IMR-90 (cell line): ENCODE measurements around the gene E2F4. TPM values are rescaled to one million over a fixed set of nuclear protein-coding genes. Genes with fewer than 3 reads are reported as not detected.

Experiments used
- ATAC-seq: fragments of 200-7000 bp; cut with Tn5 transposase; 2 replicates; pipeline ENCODE4 v1.9.1; 2020; ENCODE audit warnings: low read depth, mild to moderate bottlenecking, moderate library complexity
- BruUV-seq: library from RNA; stranded (reverse); fragments of 400-500 nt; replicated peaks from 2 replicates; lab custom pipeline; 2021; lab: Mats Ljungman, UMichigan
- CTCF ChIA-PET: fragments of 300-600 bp; formaldehyde crosslinking; extraction: SDS; loops from one replicate; lab custom pipeline; 2021; ENCODE audit warnings: antibody characterized with exemption; lab: Yijun Ruan, JAX
- POLR2A ChIA-PET: fragments of 300-600 bp; sonication (Branson Sonifier 250); formaldehyde crosslinking; loops from one replicate; lab custom pipeline; 2022; ENCODE audit warnings: antibody characterized with exemption; ENCODE audit not compliant: unreplicated experiment; lab: Charles Lee
- DNase-seq: peaks from one replicate; pipeline ENCODE4 v3.0.0; 2013
- H2AFZ ChIP-seq: replicated peaks from 2 replicates; pipeline ENCODE3; 2013; ENCODE audit warnings: low read length, mild to moderate bottlenecking; ENCODE audit not compliant: poor library complexity
- H2AK5ac ChIP-seq: 2 replicates; pipeline ENCODE4 v1.6.1; 2013; ENCODE audit warnings: low read depth, low read length, inconsistent platforms
- H2AK9ac ChIP-seq: replicated peaks from 2 replicates; pipeline ENCODE3; 2013; ENCODE audit warnings: mild to moderate bottlenecking, low read depth, low read length, moderate library complexity; ENCODE audit not compliant: poor library complexity
- H2BK120ac ChIP-seq: 2 replicates; pipeline ENCODE4 v1.6.1; 2013; ENCODE audit warnings: low read depth, low read length, inconsistent platforms
- H2BK15ac ChIP-seq: 3 replicates; pipeline ENCODE4 v1.6.1; 2013; ENCODE audit warnings: low read depth, low read length, inconsistent platforms
- H2BK20ac ChIP-seq: 2 replicates; pipeline ENCODE4 v1.6.1; 2013; ENCODE audit warnings: low read depth, mild to moderate bottlenecking, inconsistent platforms, low read length, moderate library complexity
- H2BK5ac ChIP-seq: 2 replicates; pipeline ENCODE4 v1.6.1; 2013; ENCODE audit warnings: mild to moderate bottlenecking, low read depth, low read length, inconsistent platforms; ENCODE audit not compliant: poor library complexity, severe bottlenecking
- H3K14ac ChIP-seq: replicated peaks from 2 replicates; pipeline ENCODE4 v1.6.1; 2013; ENCODE audit warnings: low read depth, low read length, inconsistent platforms
- H3K18ac ChIP-seq: 2 replicates; pipeline ENCODE4 v1.6.1; 2013; ENCODE audit warnings: low read depth, low read length, control low read depth
- H3K23ac ChIP-seq: 2 replicates; pipeline ENCODE4 v1.6.1; 2013; ENCODE audit warnings: low read depth, low read length, inconsistent platforms
- H3K27ac ChIP-seq: 2 replicates; pipeline ENCODE4 v1.5.1; 2013; ENCODE audit warnings: mild to moderate bottlenecking, control low read depth, low read length; ENCODE audit not compliant: insufficient read depth
- H3K27me3 ChIP-seq: 2 replicates; pipeline ENCODE4 v1.6.1; 2013; ENCODE audit warnings: low read length; ENCODE audit not compliant: control insufficient read depth, insufficient read depth
- H3K36me3 ChIP-seq: 2 replicates; pipeline ENCODE4 v1.6.1; 2013; ENCODE audit warnings: low read length, mixed read lengths; ENCODE audit not compliant: control insufficient read depth, insufficient read depth
- H3K4ac ChIP-seq: 2 replicates; pipeline ENCODE4 v1.6.1; 2013; ENCODE audit warnings: low read depth, low read length, inconsistent platforms
- H3K4me1 ChIP-seq: 2 replicates; pipeline ENCODE4 v1.6.1; 2013; ENCODE audit warnings: low read length, mixed read lengths; ENCODE audit not compliant: control insufficient read depth, insufficient read depth
- H3K4me2 ChIP-seq: 2 replicates; pipeline ENCODE4 v1.6.1; 2013; ENCODE audit warnings: low read depth, mild to moderate bottlenecking, control low read depth, low read length, moderate library complexity
- H3K4me3 ChIP-seq: 2 replicates; pipeline ENCODE4 v1.5.1; 2013; ENCODE audit warnings: low read depth, mild to moderate bottlenecking, control low read depth, low read length, moderate library complexity; ENCODE audit not compliant: insufficient read depth
- H3K56ac ChIP-seq: 2 replicates; pipeline ENCODE4 v1.6.1; 2013; ENCODE audit warnings: low read length, inconsistent platforms; ENCODE audit not compliant: insufficient read depth; ENCODE audit errors: extremely low read depth
- H3K79me1 ChIP-seq, 2 experiments: 2 replicates each; pipeline ENCODE4 v1.6.1; 2013; ENCODE audit warnings: low read length in 2 of 2, inconsistent platforms in 1 of 2, low read depth in 1 of 2
- H3K9ac ChIP-seq: 2 replicates; pipeline ENCODE4 v1.6.1; 2013; ENCODE audit warnings: low read depth, low read length, control low read depth
- H3K9me1 ChIP-seq: 2 replicates; pipeline ENCODE4 v1.6.1; 2013; ENCODE audit warnings: low read length, inconsistent platforms; ENCODE audit not compliant: insufficient read depth
- H3K9me3 ChIP-seq: 2 replicates; pipeline ENCODE4 v1.6.1; 2013; ENCODE audit warnings: low read length; ENCODE audit not compliant: control insufficient read depth, insufficient read depth
- H4K20me1 ChIP-seq: 2 replicates; pipeline ENCODE4 v1.6.1; 2013; ENCODE audit warnings: low read length, inconsistent platforms; ENCODE audit not compliant: insufficient read depth
- H4K5ac ChIP-seq: 2 replicates; pipeline ENCODE4 v1.6.1; 2013; ENCODE audit warnings: mild to moderate bottlenecking, low read depth, low read length, control low read depth
- H4K8ac ChIP-seq, 2 experiments: 2 replicates each; pipeline ENCODE4 v1.6.1; 2013; ENCODE audit warnings: low read depth in 2 of 2, low read length in 2 of 2, control low read depth in 1 of 2, inconsistent platforms in 1 of 2
- H4K91ac ChIP-seq: 2 replicates; pipeline ENCODE4 v1.6.1; 2013; ENCODE audit warnings: low read depth, low read length, inconsistent platforms; ENCODE audit not compliant: insufficient read depth
- BHLHE40 ChIP-seq: fragments of 150-350 bp; IDR thresholded peaks from 2 replicates; pipeline ENCODE4 v1.6.1; 2016; ENCODE audit warnings: mild to moderate bottlenecking, low read depth, low read length
- CEBPB ChIP-seq: IDR thresholded peaks from 2 replicates; pipeline ENCODE4 v1.6.1; 2012; ENCODE audit warnings: low read depth, low read length, improper control_type of control experiment
- CHD1 ChIP-seq: IDR thresholded peaks from 2 replicates; pipeline ENCODE4 v1.6.1; 2012; ENCODE audit warnings: low read depth, low read length, improper control_type of control experiment
- FOS ChIP-seq: fragments of 150-350 bp; IDR thresholded peaks from 2 replicates; pipeline ENCODE4 v1.6.1; 2016; ENCODE audit warnings: low read depth, low read length
- MAFK ChIP-seq: IDR thresholded peaks from 2 replicates; pipeline ENCODE4 v1.6.1; 2012; ENCODE audit warnings: low read depth, low read length, improper control_type of control experiment
- MAZ ChIP-seq: IDR thresholded peaks from 2 replicates; pipeline ENCODE4 v1.6.1; 2012; ENCODE audit warnings: low read depth, mild to moderate bottlenecking, low read length, improper control_type of control experiment, moderate library complexity, borderline replicate concordance
- MXI1 ChIP-seq: IDR thresholded peaks from 2 replicates; pipeline ENCODE4 v1.6.1; 2012; ENCODE audit warnings: low read depth, mild to moderate bottlenecking, low read length, moderate library complexity, borderline replicate concordance
- NFE2L2 ChIP-seq: fragments of 150-350 bp; IDR thresholded peaks from 2 replicates; pipeline ENCODE4 v1.6.1; 2016; ENCODE audit warnings: low read depth, mild to moderate bottlenecking, low read length
- POLR2A ChIP-seq: IDR thresholded peaks from 2 replicates; pipeline ENCODE4 v1.6.1; 2012; ENCODE audit warnings: mild to moderate bottlenecking, low read depth, low read length
- RAD21 ChIP-seq: IDR thresholded peaks from 2 replicates; pipeline ENCODE4 v1.6.1; 2012; ENCODE audit warnings: low read length, improper control_type of control experiment
- RCOR1 ChIP-seq: IDR thresholded peaks from 2 replicates; pipeline ENCODE4 v1.6.1; 2012; ENCODE audit warnings: mild to moderate bottlenecking, low read length, improper control_type of control experiment; ENCODE audit not compliant: insufficient replicate concordance
- RFX5 ChIP-seq: IDR thresholded peaks from 2 replicates; pipeline ENCODE4 v1.8.0; 2012; ENCODE audit warnings: low read depth, mild to moderate bottlenecking, low read length, moderate library complexity
- SMC3 ChIP-seq: fragments of 150-350 bp; IDR thresholded peaks from 2 replicates; pipeline ENCODE4 v1.6.1; 2016; ENCODE audit warnings: low read depth, mild to moderate bottlenecking, antibody characterized with exemption, low read length, moderate library complexity
- USF2 ChIP-seq: fragments of 150-350 bp; IDR thresholded peaks from 2 replicates; pipeline ENCODE4 v1.6.1; 2017; ENCODE audit warnings: mild to moderate bottlenecking, antibody characterized with exemption, low read length, low read depth
- dilution Hi-C: fragments of 300-500 bp; cut with HindIII; formaldehyde crosslinking; loops from one replicate; pipeline ENCODE4 v1.14.3; 2018; ENCODE audit warnings: low sequenced_read_pairs; ENCODE audit not compliant: unreplicated experiment
- in situ Hi-C: fragments of 300-500 bp; cut with MboI; formaldehyde crosslinking; loops from 3 replicates; pipeline ENCODE4 v1.14.3; 2019; ENCODE audit warnings: low sequenced_read_pairs, inconsistent platforms, mixed read lengths
- intact Hi-C: fragments of 100-400 bp; cut with micrococcal nuclease; formaldehyde crosslinking; loops from 2 replicates; pipeline ENCODE4 v1.10.0; 2022
- polyA plus RNA-seq, 3 experiments: library from polyadenylated mRNA; depleted of rRNA; stranded (reverse); fragments of >200 nt; gene quantifications; 2 replicates each; pipeline ENCODE4 v1.2.3, GENCODE V29; 2012; ENCODE audit warnings: low replicate concordance in 1 of 3
- total RNA-seq: library from RNA; depleted of rRNA; stranded (reverse); fragments of >200 nt; gene quantifications from 2 replicates; pipeline ENCODE4 v1.2.3, GENCODE V29; 2012
- TF ChIP-seq, protein P1 (sequence below): conservative IDR thresholded peaks from 2 replicates; pipeline ENCODE4 v1.5.1; 2012; ENCODE audit warnings: mild to moderate bottlenecking, low read depth, low read length, improper control_type of control experiment
- TF ChIP-seq, protein P2 (sequence below): fragments of 150-350 bp; IDR thresholded peaks from 2 replicates; pipeline ENCODE4 v1.6.1; 2016; ENCODE audit warnings: low read depth, mild to moderate bottlenecking, low read length, moderate library complexity, borderline replicate concordance

Gene E2F4
- total and polyA plus RNA-seq, 2 of the 4 experiments (the other 2 are of a cell fraction): 63.4 to 103 TPM

- Histone ChIP-seq H3K79me1 (peaks cover 0 to 4% of the 10 kb centered on the region in 2 experiments; a peak in 1 of 4 replicates), H2BK120ac (no peak overlapping the region), H2AFZ (no peak overlapping the region), H4K91ac (no peak overlapping the region), H2BK15ac (no peak overlapping the region), H4K5ac (no peak overlapping the region), H2BK5ac (no peak overlapping the region), H3K9me1 (peaks cover 13% of the 10 kb centered on the region), H3K4me3 (no peak overlapping the region), H3K4me1 (peaks cover 5% of the 10 kb centered on the region), H2BK20ac (no peak overlapping the region), H2AK9ac (no peak overlapping the region), H4K8ac (no peak overlapping the region), H4K20me1 (0 out of 2 replicates have a peak, but pooled peaks cover 3% of the 10 kb centered on the region), H3K9me3 (no peaks in the 10 kb centered on the region), H3K4me2 (no peak overlapping the region), H3K23ac (no peak overlapping the region), H3K14ac (no peak overlapping the region), H2AK5ac (no peak overlapping the region), H3K27ac (no peak overlapping the region), H3K27me3 (no peaks in the 10 kb centered on the region), H3K18ac (no peak overlapping the region), H3K4ac (no peak overlapping the region), H3K9ac (no peak overlapping the region), H3K36me3 (peaks cover 4% of the 10 kb centered on the region; the same call in 1 of the 2 replicates), H3K56ac (no peak overlapping the region)
- CTCF ChIA-PET: no interaction called here
- in situ Hi-C loops (no loop called here), dilution Hi-C loops (no loop called here), intact Hi-C loops (no loop called here)
- POLR2A ChIA-PET: interaction anchor here (0.7 kb wide), 1 partner anchor 130 kb away, joined by 3 read pairs; no protein-coding TSS in a partner anchor
- BruUV-seq: no TSS peak
- TF ChIP-seq SMC3 (no peak), NFE2L2 (no peak), MXI1 (no peak), CEBPB (no peak), USF2 (no peak), MAZ (no peak), RCOR1 (no peak), FOS (no peak), RAD21 (no peak), MAFK (no peak), RFX5 (no peak), CHD1 (no peak), BHLHE40 (no peak), POLR2A (no peak)
- TF ChIP-seq, protein P1, sequence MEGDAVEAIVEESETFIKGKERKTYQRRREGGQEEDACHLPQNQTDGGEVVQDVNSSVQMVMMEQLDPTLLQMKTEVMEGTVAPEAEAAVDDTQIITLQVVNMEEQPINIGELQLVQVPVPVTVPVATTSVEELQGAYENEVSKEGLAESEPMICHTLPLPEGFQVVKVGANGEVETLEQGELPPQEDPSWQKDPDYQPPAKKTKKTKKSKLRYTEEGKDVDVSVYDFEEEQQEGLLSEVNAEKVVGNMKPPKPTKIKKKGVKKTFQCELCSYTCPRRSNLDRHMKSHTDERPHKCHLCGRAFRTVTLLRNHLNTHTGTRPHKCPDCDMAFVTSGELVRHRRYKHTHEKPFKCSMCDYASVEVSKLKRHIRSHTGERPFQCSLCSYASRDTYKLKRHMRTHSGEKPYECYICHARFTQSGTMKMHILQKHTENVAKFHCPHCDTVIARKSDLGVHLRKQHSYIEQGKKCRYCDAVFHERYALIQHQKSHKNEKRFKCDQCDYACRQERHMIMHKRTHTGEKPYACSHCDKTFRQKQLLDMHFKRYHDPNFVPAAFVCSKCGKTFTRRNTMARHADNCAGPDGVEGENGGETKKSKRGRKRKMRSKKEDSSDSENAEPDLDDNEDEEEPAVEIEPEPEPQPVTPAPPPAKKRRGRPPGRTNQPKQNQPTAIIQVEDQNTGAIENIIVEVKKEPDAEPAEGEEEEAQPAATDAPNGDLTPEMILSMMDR: no peak
- TF ChIP-seq, protein P2, sequence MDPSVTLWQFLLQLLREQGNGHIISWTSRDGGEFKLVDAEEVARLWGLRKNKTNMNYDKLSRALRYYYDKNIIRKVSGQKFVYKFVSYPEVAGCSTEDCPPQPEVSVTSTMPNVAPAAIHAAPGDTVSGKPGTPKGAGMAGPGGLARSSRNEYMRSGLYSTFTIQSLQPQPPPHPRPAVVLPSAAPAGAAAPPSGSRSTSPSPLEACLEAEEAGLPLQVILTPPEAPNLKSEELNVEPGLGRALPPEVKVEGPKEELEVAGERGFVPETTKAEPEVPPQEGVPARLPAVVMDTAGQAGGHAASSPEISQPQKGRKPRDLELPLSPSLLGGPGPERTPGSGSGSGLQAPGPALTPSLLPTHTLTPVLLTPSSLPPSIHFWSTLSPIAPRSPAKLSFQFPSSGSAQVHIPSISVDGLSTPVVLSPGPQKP: no peak
- ATAC-seq (no peak), DNase-seq (no peak)
Measured at GRCh38 chr16:67212766-67213165, 20.8 kb downstream of the E2F4 start.
